OCI-LY3 (cell line): ENCODE results near the gene FKBP2.

Experiments
- H2AFZ ChIP-seq: fragments of 200-600, 300-600 bp; shearing (Covaris generic); 2 replicates; pipeline ENCODE4 v1.6.0; 2014; ENCODE audit warnings: antibody characterized with exemption, low read depth, low read length
- H3K27ac ChIP-seq: fragments of 200-600, 300-600 bp; sonication (generic); 2 replicates; pipeline ENCODE4 v1.5.1; 2014; ENCODE audit warnings: mild to moderate bottlenecking, low read length, moderate library complexity, mixed read lengths
- H3K27me3 ChIP-seq: fragments of 200-600, 300-600 bp; sonication (generic); 2 replicates; pipeline ENCODE4 v1.6.1; 2014; ENCODE audit warnings: low read depth, low read length, mixed read lengths
- H3K36me3 ChIP-seq: fragments of 200-600, 300-600 bp; sonication (generic); replicated peaks from 2 replicates; pipeline ENCODE3; 2014; ENCODE audit warnings: low read depth, low read length, mixed read lengths
- H3K4me1 ChIP-seq: fragments of 300-600, 200-600 bp; sonication (generic); 2 replicates; pipeline ENCODE4 v1.6.1; 2014; ENCODE audit warnings: low read length, mixed read lengths
- H3K4me2 ChIP-seq: fragments of 200-600, 300-600 bp; sonication (generic); 2 replicates; pipeline ENCODE4 v1.6.1; 2014; ENCODE audit warnings: low read length, mixed read lengths
- H3K4me3 ChIP-seq: fragments of 300-600, 200-600 bp; sonication (generic); 2 replicates; pipeline ENCODE4 v1.5.1; 2014; ENCODE audit warnings: antibody characterized with exemption, mild to moderate bottlenecking, low read length, moderate library complexity
- H3K79me2 ChIP-seq: fragments of 300-600, 200-600 bp; shearing (Covaris generic); 2 replicates; pipeline ENCODE4 v1.6.1; 2014; ENCODE audit warnings: mild to moderate bottlenecking, low read length, mixed read lengths
- H3K9ac ChIP-seq: fragments of 300-600, 200-600 bp; shearing (Covaris generic); 2 replicates; pipeline ENCODE4 v1.6.0; 2014; ENCODE audit warnings: mild to moderate bottlenecking, low read length, moderate library complexity
- H3K9me3 ChIP-seq: fragments of 200-600, 300-600 bp; shearing (Covaris generic); 2 replicates; pipeline ENCODE4 v1.6.1; 2014; ENCODE audit warnings: low read length, mixed read lengths; ENCODE audit not compliant: insufficient read depth
- H4K20me1 ChIP-seq: fragments of 200-600, 300-600 bp; sonication (generic); 2 replicates; pipeline ENCODE4 v1.6.1; 2016; ENCODE audit warnings: low read length, mixed read lengths; ENCODE audit not compliant: insufficient read depth
- CTCF ChIP-seq: fragments of 200-600, 300-600 bp; sonication (generic); IDR thresholded peaks from 2 replicates; pipeline ENCODE4 v1.5.1; 2014; ENCODE audit warnings: antibody characterized with exemption, low read length, low read depth
- EZH2phosphoT487 ChIP-seq: fragments of 200-600 bp; shearing (Covaris generic); IDR thresholded peaks from 2 replicates; pipeline ENCODE4 v1.6.1; 2018; ENCODE audit warnings: antibody characterized with exemption, mixed run types, low read depth

The FKBP2 gene

GRCh38 chr11:64250415-64251015 is 9.6 kb downstream of the FKBP2 start:
- Histone ChIP-seq H3K9ac (peak overlapping the region; percentile 75), H3K79me2 (peaks cover 38% of the 10 kb centered on the region), H3K27ac (no peak overlapping the region), H3K9me3 (no peaks in the 10 kb centered on the region), H2AFZ (0 out of 2 replicates have a peak overlapping the region, but pooled peaks have one; percentile 14), H3K27me3 (no peaks in the 10 kb centered on the region), H3K4me3 (peak overlapping the region; percentile 93), H3K36me3 (no peaks in the 10 kb centered on the region), H3K4me2 (peak overlapping the region; percentile 92), H4K20me1 (peaks cover 11% of the 10 kb centered on the region; the same call in 1 of the 2 replicates), H3K4me1 (peaks cover 33% of the 10 kb centered on the region)
- TF ChIP-seq CTCF (no peak), EZH2phosphoT487 (no peak)

- peak; percentile 67 for TF ChIP-seq CTCF
- TF ChIP-seq EZH2phosphoT487, result no peak
- H3K9me3 ChIP-seq, result no peaks in the 10 kb centered on the region
- H3K4me2 ChIP-seq, result peak within 1 kb of the TSS; percentile 92
- peaks cover 33% of the 10 kb centered on the region for H3K4me1 ChIP-seq
- H3K9ac ChIP-seq, result peak within 1 kb of the TSS; percentile 88
- peak within 1 kb of the TSS; percentile 66; the same call in 1 of the 2 replicates for H2AFZ ChIP-seq
- peak within 1 kb of the TSS; percentile 93 for H3K4me3 ChIP-seq
- H3K36me3 ChIP-seq, result peaks cover 6% of the 10 kb centered on the region
- peak within 1 kb of the TSS; percentile 36 for H3K27ac ChIP-seq
- H3K79me2 ChIP-seq, result peaks cover 31% of the 10 kb centered on the region
- H3K27me3 ChIP-seq, result no peaks in the 10 kb centered on the region
- peaks cover 11% of the 10 kb centered on the region; the same call in 1 of the 2 replicates for H4K20me1 ChIP-seq
Observed at GRCh38 chr11:64251016-64251752, 10.3 kb downstream of the FKBP2 start, which contains the start of gene PLCB3. Gene PLCB3, plus strand, starts transcription at chr11:64251530. Its CDS starts 120 bp downstream, at chr11:64251650.

- peak overlapping the region; percentile 36; the same call in 1 of the 2 replicates for H3K27ac ChIP-seq
- H3K4me3 ChIP-seq, result peak overlapping the region; percentile 93
- no peaks in the 10 kb centered on the region for H3K27me3 ChIP-seq
- no peaks in the 10 kb centered on the region for H3K9me3 ChIP-seq
- H3K4me1 ChIP-seq, result peaks cover 33% of the 10 kb centered on the region
- peaks cover 11% of the 10 kb centered on the region; the same call in 1 of the 2 replicates for H4K20me1 ChIP-seq
- peak overlapping the region; percentile 78 for H3K4me2 ChIP-seq
- TF ChIP-seq EZH2phosphoT487 (no peak), CTCF (no peak)
- H2AFZ ChIP-seq, result no peak overlapping the region
- peak overlapping the region; percentile 88 for H3K9ac ChIP-seq
- H3K36me3 ChIP-seq, result peaks cover 10% of the 10 kb centered on the region
- peaks cover 27% of the 10 kb centered on the region for H3K79me2 ChIP-seq
Observed at GRCh38 chr11:64251753-64252002, 10.8 kb downstream of the FKBP2 start.
